Smooth muscle cell (in vitro differentiated cells): Measurements from ENCODE around the gene GALT. TPM values are rescaled to one million over a fixed set of nuclear protein-coding genes. Genes with fewer than 3 reads are reported as not detected.

Source experiments
- DNase-seq: peaks from one replicate; lab custom pipeline; 2025; ENCODE audit not compliant: unreplicated experiment; lab: John Stamatoyannopoulos, UW
- H2AFZ ChIP-seq: fragments of 200-600 bp; sonication (generic); 2 replicates; pipeline ENCODE4 v1.6.0; 2016; ENCODE audit warnings: antibody characterized with exemption, low read depth, mild to moderate bottlenecking
- H3F3A ChIP-seq: fragments of 200-600 bp; sonication (generic); 2 replicates; pipeline ENCODE4 v1.6.0; 2017; ENCODE audit warnings: antibody characterized with exemption, low read depth
- H3K27ac ChIP-seq: fragments of 200-600 bp; sonication (generic); 2 replicates; pipeline ENCODE4 v1.5.1; 2016; ENCODE audit warnings: low read depth, mild to moderate bottlenecking
- H3K27me3 ChIP-seq: fragments of 200-600 bp; sonication (generic); 2 replicates; pipeline ENCODE4 v1.6.1; 2016; ENCODE audit warnings: low read depth, mild to moderate bottlenecking
- H3K36me3 ChIP-seq: fragments of 200-600 bp; sonication (generic); 2 replicates; pipeline ENCODE4 v1.5.1; 2016; ENCODE audit warnings: low read depth
- H3K4me1 ChIP-seq: fragments of 200-600 bp; sonication (generic); 2 replicates; pipeline ENCODE4 v1.5.1; 2016; ENCODE audit warnings: low read depth
- H3K4me2 ChIP-seq: fragments of 200-600 bp; sonication (generic); 2 replicates; pipeline ENCODE4 v1.6.0; 2016; ENCODE audit warnings: mild to moderate bottlenecking
- H3K4me3 ChIP-seq: fragments of 200-600 bp; sonication (generic); 2 replicates; pipeline ENCODE4 v1.5.1; 2016; ENCODE audit warnings: mild to moderate bottlenecking
- H3K79me2 ChIP-seq: fragments of 200-600 bp; sonication (generic); 2 replicates; pipeline ENCODE4 v1.6.0; 2016; ENCODE audit warnings: low read depth, mild to moderate bottlenecking
- H3K9ac ChIP-seq: fragments of 200-600 bp; sonication (generic); 2 replicates; pipeline ENCODE4 v1.6.0; 2016; ENCODE audit warnings: low read depth
- H3K9me3 ChIP-seq: fragments of 200-600 bp; sonication (generic); replicated peaks from 2 replicates; pipeline ENCODE4 v1.5.1; 2016; ENCODE audit warnings: low read depth
- H4K20me1 ChIP-seq: fragments of 200-600 bp; sonication (generic); 2 replicates; pipeline ENCODE4 v1.6.0; 2016; ENCODE audit warnings: low read depth
- CTCF ChIP-seq: fragments of 200-600 bp; sonication (generic); IDR thresholded peaks from 2 replicates; pipeline ENCODE4 v1.5.1; 2017; ENCODE audit warnings: borderline replicate concordance, mild to moderate bottlenecking, antibody characterized with exemption; ENCODE audit not compliant: insufficient read depth, poor library complexity, severe bottlenecking
- WGBS: methylation state at CpG from one replicate; pipeline ENCODE4 v1.1.7; 2016; ENCODE audit warnings: low lambda C conversion rate; 5-methylcytosine and 5-hydroxymethylcytosine counted together
- polyA plus RNA-seq: library from polyadenylated mRNA; unstranded; fragments of >200 nt; fragmentation: Nextera tagmentation; extraction: Ambion mirVana; gene quantifications from 2 replicates; pipeline ENCODE4 v1.2.1, GENCODE V29; 2016
- small RNA-seq: library from RNA; depleted of rRNA; stranded (forward); fragments of <200 nt; gene quantifications from one replicate; pipeline ENCODE3, GENCODE V24; 2014
- total RNA-seq: library from RNA; depleted of rRNA; stranded (reverse); fragments of >200 nt; gene quantifications from 2 replicates; pipeline ENCODE4 v1.2.3, GENCODE V29; 2014

Gene GALT
- total and polyA plus RNA-seq, 2 experiments from 2014 or later, result 32.9 to 46.4 TPM

DNA sequence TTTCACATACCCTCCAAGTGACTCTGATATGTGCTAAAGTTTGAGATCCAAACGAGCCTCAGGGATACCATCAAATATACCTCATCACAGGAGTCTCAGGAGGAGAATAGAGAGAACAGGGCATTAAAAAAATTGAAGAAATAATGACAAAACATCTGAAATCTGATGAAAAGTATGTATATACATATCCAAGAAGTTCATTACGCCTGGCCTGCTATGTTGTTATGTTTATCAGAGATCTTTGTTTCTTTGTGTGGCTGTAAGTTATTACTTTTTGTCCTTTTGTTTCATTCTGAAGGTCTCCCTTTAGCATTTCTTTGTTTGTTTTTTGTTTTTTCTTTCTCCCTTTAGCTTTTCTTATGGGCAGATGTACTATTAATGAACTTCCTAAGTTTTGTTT, 47.1 kb downstream of the GALT start:
- peaks cover under 1% of the 10 kb centered on the region for H3K27me3 ChIP-seq
- H3K4me3 ChIP-seq, result no peak overlapping the region
- H2AFZ ChIP-seq, result no peak overlapping the region
- H3K4me2 ChIP-seq, result no peak overlapping the region
- no peaks in the 10 kb centered on the region for H3F3A ChIP-seq
- H3K36me3 ChIP-seq, result no peaks in the 10 kb centered on the region
- no peaks in the 10 kb centered on the region for H3K79me2 ChIP-seq
- no peaks in the 10 kb centered on the region for H3K9me3 ChIP-seq
- WGBS, result 79% methylated on average over 2 of the region's 2 CpGs
- no peaks in the 10 kb centered on the region for H4K20me1 ChIP-seq
- no peak for TF ChIP-seq CTCF
- no peaks in the 10 kb centered on the region for H3K4me1 ChIP-seq
- DNase-seq, result no peak
- no peak overlapping the region for H3K27ac ChIP-seq
- no peak overlapping the region for H3K9ac ChIP-seq

GRCh38 chr9:34694811-34695210, 48.3 kb downstream of the GALT start:
- no peaks in the 10 kb centered on the region for H4K20me1 ChIP-seq
- H3K36me3 ChIP-seq, result no peaks in the 10 kb centered on the region
- no peak overlapping the region for H2AFZ ChIP-seq
- no peaks in the 10 kb centered on the region for H3F3A ChIP-seq
- no peaks in the 10 kb centered on the region for H3K9me3 ChIP-seq
- no peaks in the 10 kb centered on the region for H3K4me1 ChIP-seq
- DNase-seq, result no peak
- no peak overlapping the region for H3K9ac ChIP-seq
- no peak overlapping the region for H3K4me3 ChIP-seq
- no peaks in the 10 kb centered on the region for H3K79me2 ChIP-seq
- peaks cover 13% of the 10 kb centered on the region for H3K27me3 ChIP-seq
- no peak overlapping the region for H3K27ac ChIP-seq
- no peak overlapping the region for H3K4me2 ChIP-seq
- no peak for TF ChIP-seq CTCF

Small RNAs within 50 kb of the gene (small RNA-seq; reads per million reads assigned to genes)
- not detected for gene CCL27

Other genes starting within 250 kb of the GALT start
- 13.3 and 21.0 TPM in 2 replicates for gene FAM219A, start 188.1 kb upstream of the GALT start, total RNA-seq
- gene FAM219A, start 188.1 kb upstream of the GALT start, polyA plus RNA-seq, result 29.4 and 29.5 TPM in 2 replicates
- 0.13 TPM in 1 of 2 replicates, not detected in the other for gene DNAI1, start 187.9 kb upstream of the GALT start, total RNA-seq
- gene DNAI1, start 187.9 kb upstream of the GALT start, polyA plus RNA-seq, result 0.31 TPM in 1 of 2 replicates, not detected in the other
- gene ENHO, start 123.7 kb upstream of the GALT start, total RNA-seq, result not detected in 2 replicates
- 0.97 and 1.7 TPM in 2 replicates for gene ENHO, start 123.7 kb upstream of the GALT start, polyA plus RNA-seq
- 4.3 and 8.6 TPM in 2 replicates for gene CNTFR, start 57.0 kb upstream of the GALT start, total RNA-seq
- 16.4 and 17.8 TPM in 2 replicates for gene CNTFR, start 57.0 kb upstream of the GALT start, polyA plus RNA-seq
- gene RPP25L, start 34.6 kb upstream of the GALT start, total RNA-seq, result 10.9 and 11.3 TPM in 2 replicates
- gene RPP25L, start 34.6 kb upstream of the GALT start, polyA plus RNA-seq, result 20.9 and 27.5 TPM in 2 replicates
- gene DCTN3, start 26.2 kb upstream of the GALT start, total RNA-seq, result 76.4 and 87.6 TPM in 2 replicates
- gene DCTN3, start 26.2 kb upstream of the GALT start, polyA plus RNA-seq, result 142 and 164 TPM in 2 replicates
- not detected in 2 replicates for gene ARID3C, start 17.6 kb upstream of the GALT start, total RNA-seq
- gene ARID3C, start 17.6 kb upstream of the GALT start, polyA plus RNA-seq, result 0.40 and 0.45 TPM in 2 replicates
- 99.6 and 105 TPM in 2 replicates for gene SIGMAR1, start 8.9 kb upstream of the GALT start, total RNA-seq
- 152 and 192 TPM in 2 replicates for gene SIGMAR1, start 8.9 kb upstream of the GALT start, polyA plus RNA-seq
- 44.5 and 72.1 TPM in 2 replicates for gene IL11RA, start 5.5 kb downstream of the GALT start, total RNA-seq
- gene IL11RA, start 5.5 kb downstream of the GALT start, polyA plus RNA-seq, result 69.8 and 99.8 TPM in 2 replicates
- gene CCL27, start 16.0 kb downstream of the GALT start, total RNA-seq, result 3.6 TPM in 1 of 2 replicates, not detected in the other
- gene CCL27, start 16.0 kb downstream of the GALT start, polyA plus RNA-seq, result 1.0 TPM in 2 replicates
- gene CCL19, start 44.6 kb downstream of the GALT start, total RNA-seq, result not detected in 2 replicates
- not detected in 2 replicates for gene CCL19, start 44.6 kb downstream of the GALT start, polyA plus RNA-seq
- gene CCL21, start 63.5 kb downstream of the GALT start, total RNA-seq, result not detected in 2 replicates
- not detected in 2 replicates for gene CCL21, start 63.5 kb downstream of the GALT start, polyA plus RNA-seq